ENCODE results near the gene UGT1A3. TPM values are rescaled to one million over a fixed set of nuclear protein-coding genes. Genes with fewer than 3 reads are reported as not detected.
"Not testable (repeated sequence)": the region's sequence is repeated elsewhere in the genome, so short reads cannot be mapped to it uniquely, and the experiment has no call there.

Gene UGT1A3
- total RNA-seq, 2 donors from 2014 or later = not detected

DNA sequence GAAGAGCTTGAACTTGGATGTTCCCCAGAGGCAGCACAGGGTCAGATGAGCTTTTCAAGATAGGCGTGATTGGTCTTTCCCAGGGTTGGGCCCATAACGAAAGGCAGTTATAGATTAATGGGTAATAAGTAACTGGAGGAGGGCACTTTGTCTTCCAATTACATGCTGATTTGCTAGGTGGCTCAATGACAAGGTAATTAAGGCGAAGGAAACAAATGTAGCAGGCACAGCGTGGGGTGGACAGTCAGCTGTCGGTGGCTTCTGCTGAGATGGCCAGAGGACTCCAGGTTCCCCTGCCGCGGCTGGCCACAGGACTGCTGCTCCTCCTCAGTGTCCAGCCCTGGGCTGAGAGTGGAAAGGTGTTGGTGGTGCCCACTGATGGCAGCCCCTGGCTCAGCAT is 10.3 kb upstream of the UGT1A3 start, which contains the start of gene UGT1A4:
Gene UGT1A4, plus strand, starts transcription at position 185 of the 400 bp plus-strand sequence. Its CDS starts 85 bp downstream, at position 270.
- DNase-seq (ENCODE audit: low spot score) = no peak

DNA sequence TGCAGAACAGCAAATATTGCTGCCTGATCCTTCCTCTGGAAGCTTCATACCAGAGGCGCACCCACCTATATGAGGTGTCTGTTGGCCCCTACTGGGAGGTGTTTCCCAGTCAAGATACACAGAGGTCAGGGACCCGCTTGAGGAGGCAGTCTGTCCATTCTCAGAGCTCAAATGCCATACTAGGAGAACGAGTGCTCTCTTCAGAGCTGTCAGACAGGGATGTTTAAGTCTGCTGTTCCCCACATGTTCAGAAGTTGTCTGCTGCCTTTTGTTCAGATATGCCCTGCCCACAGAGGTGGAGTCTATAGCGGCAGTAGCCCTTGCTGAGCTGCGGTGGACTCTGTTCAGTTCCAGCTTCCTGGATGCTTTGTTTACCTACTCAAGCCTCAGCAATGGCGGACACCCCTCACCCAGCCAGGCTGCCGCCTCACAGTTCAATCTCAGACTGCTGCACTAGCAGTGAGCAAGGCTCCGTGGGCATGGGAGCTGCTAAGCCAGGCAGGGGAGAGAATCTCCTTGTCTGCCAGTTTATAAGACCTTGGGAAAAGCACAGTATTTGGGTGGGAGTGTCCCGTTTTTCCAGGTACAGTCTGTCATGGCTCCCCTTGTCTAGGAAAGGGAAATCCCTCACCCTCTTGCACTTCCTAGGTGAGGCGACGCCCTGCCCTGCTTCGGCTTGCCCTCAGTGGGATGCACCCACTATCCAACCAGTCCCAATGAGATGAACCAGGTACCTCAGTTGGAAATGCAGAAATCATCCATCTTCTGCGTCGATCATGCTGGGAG is 8.2 kb downstream of the UGT1A3 start:
- ATAC-seq; H3K36me3 Mint-ChIP-seq; H3K27ac Mint-ChIP-seq; H3K4me1 Mint-ChIP-seq (ENCODE audit: low read depth in 2 of 2); DNase-seq (ENCODE audit: low spot score); H3K4me3 Mint-ChIP-seq; H3K9me3 Mint-ChIP-seq: not testable (repeated sequence)
- H3K27me3 Mint-ChIP-seq = peaks cover 30 to 55% of the 10 kb centered on the region in 2 donors

More for the DNA sequence above, 10.3 kb upstream of the UGT1A3 start, which contains the start of gene UGT1A4:
- Mint-ChIP-seq H3K27ac (no peak within 1 kb of the TSS), H3K36me3 (no peaks in the 10 kb centered on the region), H3K4me1 (ENCODE audit: low read depth in 2 of 2) (peaks cover 12 to 16% of the 10 kb centered on the region in 2 donors), H3K9me3 (no peaks in the 10 kb centered on the region), H3K27me3 (peaks cover 26 to 53% of the 10 kb centered on the region in 2 donors), H3K4me3 (no peak within 1 kb of the TSS)
- ATAC-seq = no peak

DNA sequence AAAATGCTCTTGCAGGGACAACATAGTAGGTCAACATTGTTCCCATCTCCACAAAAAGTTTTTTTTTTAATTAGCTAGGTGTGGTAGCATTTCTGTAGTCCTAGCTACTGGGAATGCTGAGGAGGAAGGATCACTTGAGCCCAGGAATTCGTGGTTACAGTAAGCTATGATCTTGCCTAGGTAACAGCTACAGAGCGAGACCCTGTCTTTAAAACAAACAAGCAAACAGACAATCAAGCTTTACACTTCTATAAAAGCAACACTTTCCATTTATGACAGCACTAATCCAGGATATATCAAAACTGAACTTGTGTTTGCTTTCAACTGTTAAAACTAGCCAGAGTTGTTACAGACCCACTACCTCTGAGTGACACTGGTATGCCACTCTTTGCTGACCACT is 12.0 kb downstream of the UGT1A3 start:
- no peaks in the 10 kb centered on the region for H3K9me3 Mint-ChIP-seq
- H3K4me1 Mint-ChIP-seq (ENCODE audit: low read depth in 2 of 2) = no peaks in the 10 kb centered on the region
- H3K4me3 Mint-ChIP-seq = no peak overlapping the region
- H3K27me3 Mint-ChIP-seq = peaks cover 25 to 34% of the 10 kb centered on the region in 2 donors
- no peaks in the 10 kb centered on the region for H3K36me3 Mint-ChIP-seq
- H3K27ac Mint-ChIP-seq = no peak overlapping the region
- no peak for DNase-seq (ENCODE audit: low spot score)
- ATAC-seq = no peak

- no peaks in the 10 kb centered on the region for H3K36me3 Mint-ChIP-seq
- H3K9me3 Mint-ChIP-seq = no peaks in the 10 kb centered on the region
- H3K27ac Mint-ChIP-seq = no peak overlapping the region
- ATAC-seq (no peak), DNase-seq (ENCODE audit: low spot score) (no peak)
- peaks cover 25 to 34% of the 10 kb centered on the region in 2 donors for H3K27me3 Mint-ChIP-seq
- no peak overlapping the region for H3K4me3 Mint-ChIP-seq
- H3K4me1 Mint-ChIP-seq (ENCODE audit: low read depth in 2 of 2) = no peaks in the 10 kb centered on the region
Observed at GRCh38 chr2:233743464-233744259, 14.8 kb downstream of the UGT1A3 start.

- no peak for DNase-seq (ENCODE audit: low spot score)
- Mint-ChIP-seq H3K27ac (no peak overlapping the region), H3K27me3 (peaks cover 29 to 36% of the 10 kb centered on the region in 2 donors), H3K4me3 (no peak overlapping the region), H3K36me3 (peaks cover 4% of the 10 kb centered on the region), H3K4me1 (ENCODE audit: low read depth in 2 of 2) (no peaks in the 10 kb centered on the region), H3K9me3 (no peaks in the 10 kb centered on the region)
- no peak for ATAC-seq
Observed at GRCh38 chr2:233745073-233745755, 16.4 kb downstream of the UGT1A3 start.

DNA sequence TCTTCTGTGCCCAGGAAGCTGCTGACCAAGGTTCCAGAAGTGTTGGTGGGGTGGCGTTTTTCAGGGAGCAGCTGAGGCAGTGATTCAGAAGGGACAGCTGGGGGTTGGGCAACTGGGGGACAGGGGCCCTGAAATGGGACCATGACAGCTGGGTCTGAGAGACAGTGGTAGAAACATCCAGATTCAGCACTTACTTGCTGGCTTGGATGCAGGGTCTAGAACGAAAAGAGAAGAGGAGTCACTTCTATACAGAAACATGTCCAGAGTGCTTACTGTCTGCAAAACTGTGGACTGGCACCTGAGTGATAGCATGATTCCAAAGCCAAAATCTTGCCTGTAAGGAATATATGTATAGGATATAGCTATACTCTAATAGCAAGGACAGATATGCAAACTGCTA is 17.0 kb downstream of the UGT1A3 start:
- peaks cover 29 to 33% of the 10 kb centered on the region in 2 donors for H3K27me3 Mint-ChIP-seq
- H3K36me3 Mint-ChIP-seq; H3K4me3 Mint-ChIP-seq; H3K9me3 Mint-ChIP-seq; H3K27ac Mint-ChIP-seq; DNase-seq (ENCODE audit: low spot score); ATAC-seq; H3K4me1 Mint-ChIP-seq (ENCODE audit: low read depth in 2 of 2): not testable (repeated sequence)

DNA sequence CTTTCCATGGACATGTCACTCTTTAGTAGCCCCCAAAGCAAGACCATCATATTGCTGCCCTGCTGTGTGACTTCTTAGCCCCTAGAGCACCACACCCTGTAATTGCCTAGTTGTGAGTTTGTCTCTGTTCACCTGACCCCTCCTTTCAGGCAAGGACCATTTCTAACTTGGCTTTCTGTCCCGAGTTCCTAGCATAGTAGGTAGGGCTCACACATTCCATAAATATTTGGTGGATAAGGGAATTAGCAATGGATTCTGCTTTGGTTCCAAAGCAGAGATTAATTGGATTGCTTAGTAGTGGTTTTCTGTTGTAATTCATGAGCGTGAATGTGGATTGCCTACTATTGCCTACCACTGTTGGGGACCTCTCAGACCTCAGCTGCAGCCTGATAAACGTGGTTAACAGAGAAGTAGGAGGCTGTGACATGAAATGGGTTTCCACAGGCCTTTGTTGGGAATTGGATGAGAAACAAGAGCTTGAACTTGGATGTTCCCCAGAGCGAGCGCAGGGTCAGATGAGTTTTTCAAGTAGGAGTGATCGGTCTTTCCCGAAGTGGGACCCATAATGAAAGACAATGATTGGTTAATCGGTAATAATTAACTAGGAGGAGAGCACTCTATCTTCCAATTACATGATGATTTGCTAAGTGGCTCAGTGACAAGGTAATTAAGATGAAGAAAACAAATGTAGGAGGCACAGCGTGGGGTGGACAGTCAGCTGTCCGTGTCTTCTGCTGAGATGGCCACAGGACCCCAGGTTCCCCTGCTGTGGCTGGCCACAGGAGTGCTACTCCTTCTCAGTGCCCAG is 17.8 kb downstream of the UGT1A3 start:
- Mint-ChIP-seq H3K27me3 (peaks cover 31 to 33% of the 10 kb centered on the region in 2 donors), H3K27ac (no peak overlapping the region), H3K9me3 (no peaks in the 10 kb centered on the region), H3K36me3 (peaks cover 6% of the 10 kb centered on the region), H3K4me3 (no peak overlapping the region), H3K4me1 (ENCODE audit: low read depth in 2 of 2) (no peaks in the 10 kb centered on the region)
- DNase-seq (ENCODE audit: low spot score) = no peak
- no peak for ATAC-seq

DNA sequence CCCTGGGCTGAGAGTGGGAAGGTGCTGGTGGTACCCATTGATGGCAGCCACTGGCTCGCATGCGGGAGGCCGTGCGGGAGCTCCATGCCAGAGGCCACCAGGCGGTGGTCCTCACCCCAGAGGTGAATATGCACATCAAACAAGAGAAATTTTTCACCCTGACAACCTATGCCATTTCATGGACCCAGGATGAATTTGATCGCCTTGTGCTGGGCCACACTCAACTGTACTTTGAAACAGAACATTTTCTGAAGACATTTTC is 18.4 kb downstream of the UGT1A3 start:
- no peak overlapping the region for H3K27ac Mint-ChIP-seq
- peaks cover 6% of the 10 kb centered on the region for H3K36me3 Mint-ChIP-seq
- no peaks in the 10 kb centered on the region for H3K9me3 Mint-ChIP-seq
- no peak for DNase-seq (ENCODE audit: low spot score)
- no peak overlapping the region for H3K4me3 Mint-ChIP-seq
- peaks cover 33% of the 10 kb centered on the region in 2 donors for H3K27me3 Mint-ChIP-seq
- no peak for ATAC-seq
- H3K4me1 Mint-ChIP-seq (ENCODE audit: low read depth in 2 of 2) = no peaks in the 10 kb centered on the region

DNA sequence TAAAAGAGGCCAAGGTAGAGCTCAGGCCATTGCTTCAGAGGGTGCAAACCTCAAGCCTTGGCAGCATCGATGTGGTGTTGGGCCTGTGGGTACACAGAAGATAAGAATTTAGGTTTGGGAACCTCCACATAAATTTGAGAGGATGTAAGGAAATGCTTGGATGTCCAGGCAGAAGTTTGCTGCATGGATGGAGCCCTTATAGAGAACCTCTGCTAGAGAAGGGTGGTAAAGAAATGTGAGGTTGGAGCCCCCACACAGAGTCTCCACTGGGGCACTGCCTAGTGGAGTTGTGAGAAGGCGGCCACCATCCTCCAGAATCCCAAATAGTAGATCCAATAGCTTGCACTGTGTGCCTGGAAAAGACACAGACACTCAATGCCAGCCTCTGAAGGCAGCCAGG is 21.8 kb downstream of the UGT1A3 start:
- H3K4me3 Mint-ChIP-seq, ATAC-seq: not testable (repeated sequence)

GRCh38 chr2:233751212-233752009 is 22.6 kb downstream of the UGT1A3 start:
- H3K4me1 Mint-ChIP-seq (ENCODE audit: low read depth in 2 of 2); H3K9me3 Mint-ChIP-seq: not testable (repeated sequence)
- peaks cover 31 to 32% of the 10 kb centered on the region in 2 donors for H3K27me3 Mint-ChIP-seq

More for the DNA sequence above, 21.8 kb downstream of the UGT1A3 start:
- peaks cover 32 to 34% of the 10 kb centered on the region in 2 donors for H3K27me3 Mint-ChIP-seq
- not testable (repeated sequence) for H3K9me3 Mint-ChIP-seq; H3K27ac Mint-ChIP-seq; DNase-seq (ENCODE audit: low spot score); H3K4me1 Mint-ChIP-seq (ENCODE audit: low read depth in 2 of 2); H3K36me3 Mint-ChIP-seq

DNA sequence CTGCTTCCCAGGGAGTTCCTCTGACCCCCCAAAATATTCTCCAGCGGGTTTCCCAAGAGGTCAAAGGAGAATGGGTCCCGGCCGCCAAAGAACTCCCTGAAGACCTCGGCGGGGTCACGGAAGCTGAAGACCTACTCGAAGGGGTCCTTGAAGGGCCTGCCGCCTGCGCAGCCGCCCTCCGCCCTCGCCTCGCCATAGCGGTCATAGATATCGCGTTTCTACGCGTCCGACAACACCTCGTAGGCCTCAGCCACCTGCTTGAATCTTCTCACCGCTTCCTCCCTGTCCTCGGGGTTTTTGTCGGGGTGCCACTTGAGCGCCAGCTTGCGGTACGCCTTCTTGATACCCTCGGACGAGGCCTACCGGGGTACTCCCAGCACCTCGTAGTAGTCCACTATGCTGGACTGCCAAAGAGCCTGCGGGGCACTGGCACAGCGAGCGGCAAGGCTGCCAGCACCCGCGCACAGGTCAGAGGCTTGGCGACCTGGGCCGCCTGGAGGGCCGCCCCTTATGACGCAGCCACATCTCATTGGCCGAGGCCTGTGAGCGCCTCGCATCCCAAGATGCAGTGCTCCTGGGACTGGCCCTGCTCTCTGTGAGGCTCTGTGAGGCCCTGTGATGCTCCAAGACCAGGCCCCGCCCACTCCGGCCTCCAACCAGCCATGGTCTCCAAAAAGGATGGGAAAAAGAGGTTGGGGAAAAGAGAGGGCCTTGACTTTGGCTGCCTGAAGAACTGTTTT is 26.2 kb downstream of the UGT1A3 start:
- peaks cover 8 to 18% of the 10 kb centered on the region in 2 donors for H3K27me3 Mint-ChIP-seq
- no peak overlapping the region for H3K27ac Mint-ChIP-seq
- no peaks in the 10 kb centered on the region for H3K4me1 Mint-ChIP-seq (ENCODE audit: low read depth in 2 of 2)
- DNase-seq (ENCODE audit: low spot score) (no peak), ATAC-seq (no peak)
- H3K4me3 Mint-ChIP-seq = no peak overlapping the region
- H3K36me3 Mint-ChIP-seq = peaks cover 3% of the 10 kb centered on the region
- no peaks in the 10 kb centered on the region for H3K9me3 Mint-ChIP-seq

More at GRCh38 chr2:233751212-233752009, 22.6 kb downstream of the UGT1A3 start:
- H3K36me3 Mint-ChIP-seq; ATAC-seq; DNase-seq (ENCODE audit: low spot score); H3K27ac Mint-ChIP-seq; H3K4me3 Mint-ChIP-seq: not testable (repeated sequence)

DNA sequence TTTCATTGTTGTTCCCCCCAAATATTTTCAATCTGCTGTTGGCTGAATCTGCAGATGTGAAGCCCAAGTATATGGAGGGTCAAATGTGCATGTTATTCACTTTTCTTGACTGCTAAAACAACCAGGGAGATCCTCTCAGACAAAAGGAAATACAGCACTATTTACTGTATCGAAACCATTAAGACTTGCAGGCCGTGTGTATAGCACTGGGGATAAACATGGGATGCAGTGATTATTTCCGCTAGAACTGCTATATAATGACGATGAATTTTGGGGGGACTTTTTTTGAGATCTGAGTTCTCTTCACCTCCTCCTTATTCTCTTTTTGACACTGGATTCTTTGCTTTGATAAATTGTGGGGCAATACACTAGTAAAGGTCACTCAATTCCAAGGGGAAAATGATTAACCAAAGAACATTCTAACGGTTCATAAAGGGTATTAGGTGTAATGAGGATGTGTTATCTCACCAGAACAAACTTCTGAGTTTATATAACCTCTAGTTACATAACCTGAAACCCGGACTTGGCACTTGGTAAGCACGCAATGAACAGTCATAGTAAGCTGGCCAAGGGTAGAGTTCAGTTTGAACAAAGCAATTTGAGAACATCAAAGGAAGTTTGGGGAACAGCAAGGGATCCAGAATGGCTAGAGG is 27.7 kb downstream of the UGT1A3 start:
- H3K4me1 Mint-ChIP-seq (ENCODE audit: low read depth in 2 of 2) = no peaks in the 10 kb centered on the region
- peaks cover 6 to 14% of the 10 kb centered on the region in 2 donors for H3K27me3 Mint-ChIP-seq
- H3K4me3 Mint-ChIP-seq = no peak overlapping the region
- H3K36me3 Mint-ChIP-seq = no peaks in the 10 kb centered on the region
- H3K27ac Mint-ChIP-seq = no peak overlapping the region
- ATAC-seq (no peak), DNase-seq (ENCODE audit: low spot score) (no peak)
- H3K9me3 Mint-ChIP-seq = no peaks in the 10 kb centered on the region

Measured in natural killer cell treated with Interleukin-12 subunit alpha and Interleukin-12 subunit beta and Interleukin-15 and Interleukin-18, amount 100 ng/mL, for 72 hours (primary cell).